Measurements from ENCODE around the gene RIN2. TPM values are rescaled to one million over a fixed set of nuclear protein-coding genes. Genes with fewer than 3 reads are reported as not detected.

Gene RIN2
- total RNA-seq, 4 donors from 2014 or later, result 65.2 to 181 (median 149) TPM

DNA sequence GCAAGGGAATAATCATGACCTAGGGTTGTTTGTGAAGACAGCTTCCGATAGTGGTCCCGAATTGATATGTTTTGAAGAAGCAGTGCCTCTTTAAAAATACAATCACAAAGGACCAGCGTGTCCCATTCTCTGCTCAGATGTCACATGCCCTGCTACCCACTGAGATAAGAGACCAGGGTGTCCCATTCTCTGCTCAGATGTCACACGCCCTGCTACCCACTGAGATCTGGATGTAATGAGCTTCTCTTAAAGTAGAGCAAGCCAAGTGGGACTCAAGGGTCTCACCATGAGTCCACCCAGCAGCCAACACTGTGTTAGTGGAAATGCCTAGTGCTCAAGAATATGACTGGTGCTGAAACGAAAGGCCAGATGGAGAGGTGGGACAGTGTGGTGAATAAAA, 22.2 kb downstream of the RIN2 start:
- H3K27me3 ChIP-seq, result no peaks in the 10 kb centered on the region
- no peak overlapping the region for H3K27ac ChIP-seq
- TF ChIP-seq CTCF (IDR thresholded peaks at IDR 0.05) (no peak), POLR2A (IDR thresholded peaks at IDR 0.05) (no peak)
- peaks cover 0 to 15% (median 0%) of the 10 kb centered on the region in 4 donors for H3K4me1 ChIP-seq
- H3K9me3 ChIP-seq, result no peaks in the 10 kb centered on the region
- no peak for DNase-seq
- H3K36me3 ChIP-seq, result no peaks in the 10 kb centered on the region
- no peak overlapping the region for H3K4me3 ChIP-seq

DNA sequence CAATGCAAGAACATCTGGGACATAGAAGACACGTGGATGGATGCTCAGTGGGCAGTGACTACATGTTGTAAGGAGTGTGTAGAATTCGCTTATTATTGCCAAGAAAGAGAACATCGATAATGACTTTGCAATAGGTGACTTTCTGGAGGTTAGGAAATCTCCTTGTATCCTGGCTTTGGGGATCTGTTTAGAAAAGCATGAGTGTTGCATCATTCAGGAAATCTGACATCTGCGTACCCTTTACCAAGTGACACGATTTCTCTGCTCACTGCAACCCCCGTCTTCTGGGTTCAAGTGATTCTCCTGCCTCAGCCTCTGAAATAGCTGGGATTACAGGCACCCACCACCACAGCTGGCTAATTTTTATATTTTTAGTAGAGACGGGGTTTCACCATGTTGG, 23.2 kb downstream of the RIN2 start:
- no peak for DNase-seq
- Histone ChIP-seq H3K4me1 (peaks cover 0 to 13% (median 0%) of the 10 kb centered on the region in 4 donors), H3K4me3 (no peak overlapping the region), H3K27me3 (no peaks in the 10 kb centered on the region), H3K27ac (no peak overlapping the region), H3K9me3 (no peaks in the 10 kb centered on the region), H3K36me3 (no peaks in the 10 kb centered on the region)
- TF ChIP-seq CTCF (IDR thresholded peaks at IDR 0.05) (no peak), POLR2A (IDR thresholded peaks at IDR 0.05) (no peak)

DNA sequence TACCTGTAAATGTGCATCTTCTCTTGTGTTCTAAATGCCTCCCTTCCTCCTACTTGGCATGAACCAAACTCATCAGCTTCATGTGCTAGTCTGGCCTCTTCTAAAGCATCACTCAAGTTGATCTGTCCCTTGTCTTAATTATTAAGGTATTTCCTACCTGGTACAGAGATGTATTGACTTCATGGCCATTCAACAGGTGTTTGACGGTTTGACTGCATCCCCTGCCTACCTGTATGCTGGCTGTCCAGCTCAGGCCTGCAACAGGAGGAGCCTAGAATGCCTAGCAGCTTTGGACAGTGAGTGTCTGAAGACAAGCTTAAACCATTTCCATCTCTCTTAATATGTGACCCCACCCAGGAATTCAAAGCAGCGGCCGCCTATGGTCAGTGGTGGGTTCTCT, 24.6 kb downstream of the RIN2 start:
- TF ChIP-seq CTCF (IDR thresholded peaks at IDR 0.05), result no peak
- TF ChIP-seq POLR2A (IDR thresholded peaks at IDR 0.05), result no peak
- no peaks in the 10 kb centered on the region for H3K36me3 ChIP-seq

GRCh38 chr20:19783966-19784401, 25.9 kb downstream of the RIN2 start:
- H3K36me3 ChIP-seq, result no peaks in the 10 kb centered on the region
- H3K4me1 ChIP-seq, result peaks cover 0 to 19% (median 0%) of the 10 kb centered on the region in 4 donors
- TF ChIP-seq CTCF (IDR thresholded peaks at IDR 0.05) (no peak), POLR2A (IDR thresholded peaks at IDR 0.05) (no peak)
- no peak for DNase-seq
- H3K27me3 ChIP-seq, result no peaks in the 10 kb centered on the region
- peak overlapping the region in 1 of 4 donors; percentile 13 for H3K27ac ChIP-seq
- H3K4me3 ChIP-seq, result no peak overlapping the region
- H3K9me3 ChIP-seq, result no peaks in the 10 kb centered on the region

More for the DNA sequence above, 24.6 kb downstream of the RIN2 start:
- no peak for DNase-seq
- H3K4me3 ChIP-seq, result no peak overlapping the region
- H3K4me1 ChIP-seq, result peaks cover 0 to 19% (median 0%) of the 10 kb centered on the region in 4 donors
- H3K27me3 ChIP-seq, result no peaks in the 10 kb centered on the region
- H3K27ac ChIP-seq, result no peak overlapping the region
- H3K9me3 ChIP-seq, result no peaks in the 10 kb centered on the region

GRCh38 chr20:19784511-19785172, 26.6 kb downstream of the RIN2 start:
- Histone ChIP-seq H3K27me3 (no peaks in the 10 kb centered on the region), H3K9me3 (no peaks in the 10 kb centered on the region), H3K4me3 (no peak overlapping the region), H3K36me3 (no peaks in the 10 kb centered on the region), H3K4me1 (peaks cover 0 to 19% (median 0%) of the 10 kb centered on the region in 4 donors), H3K27ac (peak overlapping the region in 3 of 4 donors; percentile 16 to 38 (median 36))
- DNase-seq, result no peak
- TF ChIP-seq CTCF (IDR thresholded peaks at IDR 0.05) (peak in 5 of 6 experiments; percentile 23 to 85 (median 83)), POLR2A (IDR thresholded peaks at IDR 0.05) (peak in 1 of 2 donors; percentile 15)

All from Peyer's patch (tissue), 4 donors.